HG03439 (cell line): Measurements from ENCODE around the gene TCTN2.

Experiments used
- ATAC-seq: cut with Tn5 transposase; IDR thresholded peaks from one replicate; pipeline ENCODE4 v1.9.1; 2021; ENCODE audit warnings: mild to moderate bottlenecking, moderate library complexity; ENCODE audit not compliant: unreplicated experiment

TCTN2 gene

GRCh38 chr12:123670882-123671728, at the start of gene TCTN2:
Gene TCTN2 (plus strand): TSS chr12:123671113. CDS start chr12:123671241, 128 bp downstream.
- peak; percentile 96 for ATAC-seq

DNA sequence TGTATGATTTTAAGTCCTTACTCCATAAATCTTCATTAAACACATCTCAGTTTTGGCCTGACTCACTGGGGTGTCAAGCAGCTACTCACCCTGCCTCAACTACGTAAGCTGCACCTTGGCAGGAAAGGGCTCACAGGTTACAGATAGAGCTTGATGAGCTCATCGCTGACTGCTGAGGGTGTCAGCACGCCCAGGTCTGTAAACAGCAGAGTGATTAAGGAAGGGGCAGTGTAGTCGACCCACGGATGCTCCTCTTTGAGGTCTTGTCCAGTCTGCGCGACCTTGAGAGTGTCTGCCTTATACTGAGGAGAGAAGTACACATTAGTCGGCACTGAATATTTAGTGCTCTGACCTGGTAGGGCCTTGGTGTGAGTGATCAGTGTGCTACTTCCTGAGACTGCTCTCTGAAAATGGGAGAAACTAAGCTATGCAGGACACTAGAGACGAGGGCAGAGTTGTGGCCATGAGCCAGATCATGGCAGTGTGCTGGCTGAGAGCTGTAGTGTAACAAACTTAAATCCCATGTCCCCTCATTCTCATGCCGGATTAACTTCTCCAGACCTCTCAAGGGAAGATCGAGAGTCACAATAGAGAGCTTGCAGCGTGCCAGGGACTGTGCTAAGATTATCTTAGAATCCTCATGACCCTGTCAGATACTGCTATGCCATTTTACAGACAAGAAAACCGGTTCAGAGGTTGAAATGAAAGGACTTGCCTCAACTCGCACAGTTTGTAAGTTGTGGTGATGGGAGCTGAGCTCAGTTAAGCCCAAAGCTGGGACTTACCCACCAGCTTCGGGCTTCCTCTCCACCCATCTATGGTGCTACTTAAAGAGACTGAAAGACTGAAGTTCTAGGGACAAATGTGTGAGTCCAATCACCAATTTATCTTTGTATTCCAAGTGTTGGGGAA, 49.0 kb upstream of the TCTN2 start:
- ATAC-seq, result no peak

DNA sequence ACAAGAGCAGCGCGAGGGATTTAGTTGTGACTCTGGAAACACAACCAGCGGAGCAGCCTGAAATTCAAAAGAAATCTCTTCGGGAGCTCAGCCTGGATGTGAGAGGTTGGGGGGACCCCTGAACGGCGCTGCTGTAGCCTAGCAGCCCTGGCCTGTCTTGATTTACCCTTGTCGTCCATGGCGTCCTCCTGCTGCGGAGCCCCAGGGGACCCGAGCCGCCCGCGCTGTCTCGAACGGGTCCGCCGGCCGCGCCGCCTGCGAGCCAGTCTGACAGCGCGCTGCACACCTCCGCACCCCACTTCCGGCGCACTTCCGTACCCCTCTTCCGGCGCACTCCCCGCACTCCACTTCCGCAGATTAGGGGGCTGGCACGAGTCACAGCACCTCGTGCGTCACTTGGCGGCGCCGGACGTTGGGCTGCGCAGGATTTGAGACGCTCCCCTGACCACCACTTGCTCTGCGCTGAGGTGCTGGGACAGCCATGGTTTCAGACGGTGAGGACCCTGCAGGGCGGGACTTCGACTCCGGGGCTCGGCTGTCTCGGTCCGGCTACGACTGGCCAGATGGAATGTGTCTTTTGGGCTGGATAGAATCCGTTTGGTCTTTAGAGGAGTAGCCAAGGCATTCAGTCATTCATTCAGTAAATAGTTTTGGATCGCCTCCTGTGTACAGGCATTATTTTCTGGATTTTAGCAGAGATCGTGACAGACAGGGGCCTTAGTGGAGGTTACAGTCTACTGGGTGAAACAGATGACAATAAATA, 37.4 kb upstream of the TCTN2 start, which contains the start of the genes EIF2B1 and GTF2H3:
EIF2B1 (minus strand) TSS at position 308 of the 763 bp plus-strand sequence; CDS start at position 179, 129 bp downstream.
GTF2H3 (plus strand) TSS at position 451 of the 763 bp plus-strand sequence; CDS start at position 482, 31 bp downstream.
- peak; percentile 95 for ATAC-seq

DNA sequence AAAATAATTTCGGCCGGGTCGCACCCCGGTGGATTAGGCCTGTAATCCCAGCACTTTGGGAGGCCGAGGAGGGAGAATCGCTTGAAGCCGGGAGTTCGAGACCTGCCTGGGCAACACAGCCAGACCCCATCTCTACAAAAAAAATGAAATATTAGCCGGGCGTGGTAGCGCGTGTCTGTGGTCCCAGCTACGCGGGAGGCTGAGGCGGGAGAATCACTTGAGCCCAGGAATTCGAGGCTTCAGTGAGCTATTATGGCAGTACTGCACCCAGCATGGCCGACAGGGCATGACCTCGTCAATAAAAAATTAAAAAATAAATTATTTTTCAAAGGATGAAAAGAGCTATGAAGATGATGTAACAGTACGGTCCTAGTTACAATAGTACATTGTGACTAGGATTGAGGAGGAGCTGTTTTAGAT, 36.8 kb upstream of the TCTN2 start:
- ATAC-seq, result no peak

DNA sequence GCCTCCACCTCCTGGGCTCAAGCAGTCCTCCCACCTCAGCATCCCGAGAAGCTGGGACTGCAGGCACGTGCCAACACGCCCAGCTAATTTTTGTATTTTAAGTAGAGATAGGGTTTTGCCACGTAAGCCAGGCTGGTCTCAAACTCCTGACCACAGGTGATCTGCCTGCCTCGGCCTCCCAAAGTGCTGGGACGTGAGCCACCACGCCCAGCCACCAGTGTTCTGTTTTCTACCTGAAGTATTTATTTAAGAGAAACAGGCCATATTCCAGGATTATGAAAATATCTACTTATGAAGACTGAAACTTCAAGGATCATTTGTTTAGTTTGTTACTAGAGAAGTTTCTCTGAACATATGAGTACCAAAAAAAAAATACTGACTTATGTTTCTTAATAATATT, 27.0 kb upstream of the TCTN2 start:
- no peak for ATAC-seq

DNA sequence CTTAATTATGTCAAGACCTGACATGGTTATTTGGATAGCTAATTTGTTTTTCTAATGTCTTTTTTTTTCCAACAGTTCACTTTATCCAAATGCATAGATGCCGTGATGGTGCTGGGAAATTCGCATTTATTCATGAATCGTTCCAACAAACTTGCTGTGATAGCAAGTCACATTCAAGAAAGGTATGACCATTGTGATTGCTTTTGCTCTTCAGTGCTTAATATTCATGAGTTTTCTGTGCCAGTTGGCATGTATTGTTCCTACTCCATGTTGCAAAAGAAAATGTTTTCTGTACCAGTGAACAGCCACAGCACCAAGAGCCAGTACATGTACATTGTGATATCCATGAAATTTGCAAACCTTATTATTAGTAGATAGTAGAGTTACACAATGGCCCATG, 25.5 kb upstream of the TCTN2 start:
- ATAC-seq, result no peak

GRCh38 chr12:123645878-123646277, 25.0 kb upstream of the TCTN2 start:
- no peak for ATAC-seq

GRCh38 chr12:123648401-123648800, 22.5 kb upstream of the TCTN2 start:
- no peak for ATAC-seq

- ATAC-seq, result no peak
Observed at GRCh38 chr12:123654129-123654701, 16.7 kb upstream of the TCTN2 start.

DNA sequence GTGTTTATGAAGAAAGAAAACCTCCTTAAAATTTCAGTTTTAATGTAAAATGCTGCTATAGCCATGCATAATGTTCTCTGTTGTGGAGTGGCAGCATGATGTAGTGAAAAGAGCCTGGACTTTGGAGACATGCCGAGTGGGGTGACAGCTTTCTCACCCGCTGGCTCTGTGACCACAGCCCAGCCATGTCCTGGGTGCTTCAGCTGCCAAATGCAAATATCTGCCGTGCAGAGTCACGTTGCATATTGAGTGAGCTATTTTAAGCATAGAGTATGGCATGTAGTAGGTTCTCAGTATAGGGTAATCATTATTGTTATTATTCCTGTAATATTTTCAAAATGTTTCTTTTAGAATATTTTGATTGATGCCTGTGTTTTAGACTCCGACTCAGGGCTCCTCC, 15.5 kb upstream of the TCTN2 start:
- peak; percentile 80 for ATAC-seq

DNA sequence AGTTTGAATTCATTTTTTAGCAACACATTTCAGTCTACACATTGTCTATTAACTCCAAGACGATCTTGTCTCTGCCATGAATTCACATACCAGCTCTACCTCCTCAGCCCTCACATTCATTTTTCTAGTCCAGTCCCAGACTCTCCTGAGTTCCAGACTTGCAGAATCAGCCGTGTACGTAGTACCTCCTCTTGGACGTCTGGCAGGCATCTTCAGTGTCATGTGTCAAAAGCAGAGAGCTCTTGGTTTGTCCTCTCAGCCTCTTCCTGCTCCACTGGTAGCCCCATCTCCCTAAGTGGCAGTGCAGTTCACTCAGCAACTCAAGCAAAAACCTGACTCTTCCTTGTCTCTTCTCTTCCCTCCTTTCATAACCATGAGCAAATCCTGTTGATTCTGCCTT, 14.5 kb upstream of the TCTN2 start:
- ATAC-seq, result no peak

- no peak for ATAC-seq
Observed at GRCh38 chr12:123657211-123657610, 13.7 kb upstream of the TCTN2 start.

- ATAC-seq, result no peak
Observed at GRCh38 chr12:123659996-123660727, 10.8 kb upstream of the TCTN2 start.

- no peak for ATAC-seq
Observed at GRCh38 chr12:123667771-123668170, 3.1 kb upstream of the TCTN2 start.

GRCh38 chr12:123671876-123672275, 963 bp downstream of the TCTN2 start:
- ATAC-seq, result no peak

DNA sequence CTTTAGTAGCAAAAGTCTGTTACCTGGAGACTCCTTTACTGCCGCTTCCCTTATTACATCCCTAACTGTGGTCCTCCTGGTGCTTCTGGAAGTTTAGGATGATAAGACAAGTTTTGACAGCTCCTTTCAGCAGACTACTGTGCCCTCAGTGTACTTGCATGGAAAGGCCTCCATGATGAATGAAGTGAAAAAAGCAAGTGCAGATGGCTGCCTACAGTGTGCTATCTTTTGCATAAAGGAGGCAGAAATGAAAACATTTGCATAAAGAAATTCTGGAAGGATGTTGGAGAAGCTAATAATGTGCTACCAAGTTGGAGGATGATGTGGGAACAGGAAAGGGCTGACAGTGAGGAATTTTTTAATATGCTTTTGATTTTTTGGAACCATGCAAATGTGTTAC, 4.5 kb downstream of the TCTN2 start:
- ATAC-seq, result no peak

DNA sequence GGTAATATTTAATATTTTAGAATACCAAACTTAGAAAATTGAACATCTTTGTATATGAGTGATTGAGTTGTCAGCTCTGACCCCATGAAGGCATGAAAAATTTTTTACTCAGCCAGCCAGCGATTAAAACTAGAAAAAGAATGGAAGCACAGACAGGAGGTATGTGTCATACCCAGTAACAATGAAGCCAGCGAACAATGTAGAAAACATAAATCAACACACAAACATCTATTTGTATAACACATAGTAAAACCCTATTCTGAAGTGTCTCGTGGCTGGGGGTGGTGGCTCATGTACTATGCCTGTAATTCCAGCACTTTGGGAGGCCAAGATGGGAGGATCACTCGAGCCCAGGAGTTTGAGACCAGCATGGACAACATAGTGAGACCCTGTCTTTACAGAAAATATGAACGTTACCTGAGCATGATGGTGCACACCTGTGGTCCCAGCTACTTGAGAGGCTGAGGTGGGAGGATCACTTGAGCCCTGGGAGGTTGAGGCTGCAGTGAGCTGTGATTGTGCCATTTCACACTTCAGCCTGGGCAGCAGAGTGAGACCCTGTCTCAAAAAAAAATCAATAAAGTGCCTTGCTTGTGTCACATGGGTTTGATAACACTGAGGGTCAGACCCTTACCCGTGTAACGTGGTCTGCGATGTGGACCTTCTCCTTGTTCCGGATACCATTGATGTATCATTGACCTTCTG, 5.9 kb downstream of the TCTN2 start:
- no peak for ATAC-seq

- no peak for ATAC-seq
Observed at GRCh38 chr12:123678981-123679380, 8.1 kb downstream of the TCTN2 start.

DNA sequence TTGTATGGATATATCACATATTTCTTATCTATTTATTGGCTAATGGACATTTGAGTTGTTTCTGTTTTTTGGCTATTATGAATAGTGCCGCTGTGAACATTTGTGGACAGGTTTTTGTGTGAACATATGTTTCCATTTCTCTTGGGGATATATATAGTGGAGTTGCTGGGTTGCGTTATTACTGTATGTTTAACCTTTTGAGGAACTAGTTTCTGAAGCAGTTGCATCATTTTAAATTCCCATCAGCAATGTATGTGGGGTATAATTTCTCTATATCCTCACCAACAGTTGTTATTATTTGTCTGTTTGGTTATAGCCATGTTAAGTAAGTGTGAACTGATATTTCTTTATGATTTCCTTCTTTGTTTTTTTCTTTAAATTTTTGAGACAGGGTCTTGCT, 10.7 kb downstream of the TCTN2 start:
- no peak for ATAC-seq
